Measurements from ENCODE around the gene SPIB.
"Not testable (repeated sequence)": the region's sequence is repeated elsewhere in the genome, so short reads cannot be mapped to it uniquely, and the experiment has no call there.

SPIB gene

GRCh38 chr19:50380137-50380536 is 38.6 kb upstream of the SPIB start:
- TF ChIP-seq SPI1 (IDR thresholded peaks at IDR 0.05; ENCODE audit: low read depth, low read length) (no peak), TAF1 (IDR thresholded peaks at IDR 0.05; ENCODE audit: low read depth, low read length) (no peak), PAX5 (IDR thresholded peaks at IDR 0.05; ENCODE audit: insufficient read depth, low read length, severe bottlenecking) (no peak), POLR2A (IDR thresholded peaks at IDR 0.05; ENCODE audit: low read depth, low read length) (no peak), POLR2AphosphoS5 (IDR thresholded peaks at IDR 0.05; ENCODE audit: low read depth, low read length) (no peak), POU2F2 (IDR thresholded peaks at IDR 0.05; ENCODE audit: low read depth, low read length) (no peak)
- no peak for FAIRE-seq
- DNase-seq (ENCODE audit: insufficient read length, low spot score): no peak

GRCh38 chr19:50380751-50381151 is 38.0 kb upstream of the SPIB start:
- no peak for TF ChIP-seq PAX5 (IDR thresholded peaks at IDR 0.05; ENCODE audit: insufficient read depth, low read length, severe bottlenecking)
- TF ChIP-seq POLR2A (IDR thresholded peaks at IDR 0.05; ENCODE audit: low read depth, low read length): no peak
- no peak for TF ChIP-seq SPI1 (IDR thresholded peaks at IDR 0.05; ENCODE audit: low read depth, low read length)
- no peak for TF ChIP-seq POLR2AphosphoS5 (IDR thresholded peaks at IDR 0.05; ENCODE audit: low read depth, low read length)
- DNase-seq (ENCODE audit: insufficient read length, low spot score) (no peak), FAIRE-seq (no peak)

GRCh38 chr19:50381881-50382729 is 36.6 kb upstream of the SPIB start:
- FAIRE-seq (no peak), DNase-seq (ENCODE audit: insufficient read length, low spot score) (no peak)
- no peak for TF ChIP-seq POU2F2 (IDR thresholded peaks at IDR 0.05; ENCODE audit: low read depth, low read length)

GRCh38 chr19:50383001-50383851 is 35.5 kb upstream of the SPIB start:
- FAIRE-seq: no peak
- TF ChIP-seq POLR2A (IDR thresholded peaks at IDR 0.05; ENCODE audit: low read depth, low read length) (no peak), SPI1 (IDR thresholded peaks at IDR 0.05; ENCODE audit: low read depth, low read length) (peak; percentile 34; the same call in 1 of the 2 replicates)
- no peak for DNase-seq (ENCODE audit: insufficient read length, low spot score)

GRCh38 chr19:50383852-50384684 is 34.7 kb upstream of the SPIB start, which contains the start of gene POLD1:
Gene POLD1, plus strand, starts transcription at chr19:50384347. Its CDS starts 14,505 bp downstream, at chr19:50398852.
- peak; percentile 96 for FAIRE-seq
- peak; percentile 99 for DNase-seq (ENCODE audit: insufficient read length, low spot score)
- no peak; the same call in 1 of the 2 replicates for TF ChIP-seq TAF1 (IDR thresholded peaks at IDR 0.05; ENCODE audit: low read depth, low read length)
- no peak for TF ChIP-seq SPI1 (IDR thresholded peaks at IDR 0.05; ENCODE audit: low read depth, low read length)
- peak; percentile 42; the same call in 1 of the 2 replicates for TF ChIP-seq POLR2A (IDR thresholded peaks at IDR 0.05; ENCODE audit: low read depth, low read length)
- TF ChIP-seq PAX5 (IDR thresholded peaks at IDR 0.05; ENCODE audit: insufficient read depth, low read length, severe bottlenecking): peak; percentile 5
- TF ChIP-seq POLR2AphosphoS5 (IDR thresholded peaks at IDR 0.05; ENCODE audit: low read depth, low read length): peak; percentile 74; the same call in 1 of the 2 replicates

- no peak for TF ChIP-seq TAF1 (IDR thresholded peaks at IDR 0.05; ENCODE audit: low read depth, low read length)
- TF ChIP-seq POU2F2 (IDR thresholded peaks at IDR 0.05; ENCODE audit: low read depth, low read length): no peak
- no peak for TF ChIP-seq SPI1 (IDR thresholded peaks at IDR 0.05; ENCODE audit: low read depth, low read length)
- TF ChIP-seq POLR2AphosphoS5 (IDR thresholded peaks at IDR 0.05; ENCODE audit: low read depth, low read length): no peak
- no peak; the same call in 1 of the 2 replicates for TF ChIP-seq POLR2A (IDR thresholded peaks at IDR 0.05; ENCODE audit: low read depth, low read length)
- TF ChIP-seq PAX5 (IDR thresholded peaks at IDR 0.05; ENCODE audit: insufficient read depth, low read length, severe bottlenecking): no peak
- DNase-seq (ENCODE audit: insufficient read length, low spot score) (no peak), FAIRE-seq (peak; percentile 56)
These were observed 33.8 kb upstream of the SPIB start for GRCh38 chr19:50384685-50385535.

GRCh38 chr19:50387176-50387867 is 31.4 kb upstream of the SPIB start:
- TF ChIP-seq TAF1 (IDR thresholded peaks at IDR 0.05; ENCODE audit: low read depth, low read length) (no peak), PAX5 (IDR thresholded peaks at IDR 0.05; ENCODE audit: insufficient read depth, low read length, severe bottlenecking) (no peak), SPI1 (IDR thresholded peaks at IDR 0.05; ENCODE audit: low read depth, low read length) (no peak), POU2F2 (IDR thresholded peaks at IDR 0.05; ENCODE audit: low read depth, low read length) (no peak), POLR2A (IDR thresholded peaks at IDR 0.05; ENCODE audit: low read depth, low read length) (no peak), POLR2AphosphoS5 (IDR thresholded peaks at IDR 0.05; ENCODE audit: low read depth, low read length) (no peak)
- FAIRE-seq (no peak), DNase-seq (ENCODE audit: insufficient read length, low spot score) (no peak)

GRCh38 chr19:50387868-50388245 is 30.9 kb upstream of the SPIB start:
- FAIRE-seq (no peak), DNase-seq (ENCODE audit: insufficient read length, low spot score) (no peak)
- no peak for TF ChIP-seq TAF1 (IDR thresholded peaks at IDR 0.05; ENCODE audit: low read depth, low read length)
- TF ChIP-seq POU2F2 (IDR thresholded peaks at IDR 0.05; ENCODE audit: low read depth, low read length): no peak
- no peak for TF ChIP-seq PAX5 (IDR thresholded peaks at IDR 0.05; ENCODE audit: insufficient read depth, low read length, severe bottlenecking)

GRCh38 chr19:50390295-50390694 is 28.4 kb upstream of the SPIB start:
- not testable (repeated sequence) for FAIRE-seq; DNase-seq (ENCODE audit: insufficient read length, low spot score)

- not testable (repeated sequence) for FAIRE-seq; DNase-seq (ENCODE audit: insufficient read length, low spot score)
These were observed 27.8 kb upstream of the SPIB start for GRCh38 chr19:50390952-50391351.

Data from GM12891 (cell line).